ENCODE data around the gene VWA3B.

VWA3B gene

DNA sequence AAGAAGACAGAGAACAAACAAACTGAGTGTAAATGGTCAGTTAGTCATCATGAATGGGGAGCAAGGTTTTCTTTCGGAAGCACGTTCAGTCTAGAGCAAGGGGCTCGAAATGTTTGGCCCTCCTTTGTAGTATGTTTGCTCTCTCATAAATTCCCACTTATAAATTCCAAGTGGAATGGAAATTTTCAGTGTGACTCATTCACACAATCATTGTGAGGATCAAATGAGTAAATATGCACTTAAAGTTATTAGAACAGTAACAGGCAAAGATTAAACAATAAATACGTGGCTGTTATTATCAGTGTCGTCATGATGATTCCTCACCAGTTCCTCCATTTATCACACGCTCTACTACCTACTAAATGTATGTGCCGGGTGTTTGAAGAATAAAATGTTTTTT, 269.8 kb downstream of the VWA3B start:
- H3K9ac ChIP-seq (ENCODE audit: low read length), result no peak overlapping the region
- no peak overlapping the region for H2BK120ac ChIP-seq (ENCODE audit: low read depth, low read length)
- H2BK15ac ChIP-seq (replicated peaks; ENCODE audit: low read depth), result no peak overlapping the region
- H3K4me1 ChIP-seq (ENCODE audit: control insufficient read depth, low read depth, low read length), result peaks cover 17% of the 10 kb centered on the region
- H3K4me3 ChIP-seq (ENCODE audit: low read length), result no peak overlapping the region
- no peak overlapping the region for H3K27ac ChIP-seq (ENCODE audit: low read depth, low read length)
- peak overlapping the region; percentile 54 for H2BK5ac ChIP-seq (ENCODE audit: low read length)
- no peaks in the 10 kb centered on the region for H3K79me1 ChIP-seq (ENCODE audit: low read length)
- H3K23ac ChIP-seq (ENCODE audit: low read length), result no peak overlapping the region
- H4K5ac ChIP-seq (ENCODE audit: low read length), result peak overlapping the region; percentile 47
- no peak for DNase-seq
- H3K4me2 ChIP-seq (ENCODE audit: low read length), result no peak overlapping the region
- H3K4ac ChIP-seq (ENCODE audit: low read depth, low read length), result no peak overlapping the region
- H4K8ac ChIP-seq (ENCODE audit: low read depth, low read length), result no peak overlapping the region
- no peaks in the 10 kb centered on the region for H3K36me3 ChIP-seq (ENCODE audit: control insufficient read depth, insufficient read depth, low read length)
- H3K56ac ChIP-seq (ENCODE audit: low read length), result peak overlapping the region; percentile 2
- H3K27me3 ChIP-seq (ENCODE audit: insufficient read depth, low read length, poor library complexity), result no peaks in the 10 kb centered on the region
- WGBS (ENCODE audit: extremely low coverage, insufficient coverage, low lambda C conversion rate), result no CpG with 5 or more reads among the region's 7 CpGs
- H2AK5ac ChIP-seq (ENCODE audit: low read length), result no peak overlapping the region
- H3K79me2 ChIP-seq (ENCODE audit: control insufficient read depth, insufficient read depth, low read length), result no peaks in the 10 kb centered on the region
- no peak overlapping the region for H3K18ac ChIP-seq (ENCODE audit: low read length)

DNA sequence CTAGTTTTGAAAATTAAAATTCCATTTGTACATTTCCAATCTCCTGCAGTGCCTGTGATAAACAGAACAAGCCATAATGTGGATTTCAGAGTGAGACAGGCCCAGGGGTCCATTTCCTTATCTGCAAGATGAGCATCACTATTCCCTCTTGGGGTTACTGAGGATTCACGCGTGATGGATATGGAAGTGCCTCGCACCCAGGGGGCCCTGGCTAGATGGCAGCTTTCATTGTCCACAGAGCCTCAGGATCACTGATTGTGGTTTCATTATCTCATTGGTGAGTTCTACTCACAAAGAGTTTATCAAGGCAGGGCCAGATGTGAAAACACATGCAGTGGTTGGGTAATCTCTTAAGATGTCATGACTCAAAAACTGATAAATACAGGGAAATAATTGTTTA, 270.9 kb downstream of the VWA3B start:
- Histone ChIP-seq H3K56ac (ENCODE audit: low read length) (no peak overlapping the region), H2BK15ac (replicated peaks; ENCODE audit: low read depth) (no peak overlapping the region), H3K4ac (ENCODE audit: low read depth, low read length) (no peak overlapping the region), H3K27me3 (ENCODE audit: insufficient read depth, low read length, poor library complexity) (no peaks in the 10 kb centered on the region), H2BK5ac (ENCODE audit: low read length) (no peak overlapping the region), H3K36me3 (ENCODE audit: control insufficient read depth, insufficient read depth, low read length) (no peaks in the 10 kb centered on the region), H3K18ac (ENCODE audit: low read length) (no peak overlapping the region), H2BK120ac (ENCODE audit: low read depth, low read length) (no peak overlapping the region), H3K9ac (ENCODE audit: low read length) (no peak overlapping the region), H3K23ac (ENCODE audit: low read length) (no peak overlapping the region), H4K5ac (ENCODE audit: low read length) (no peak overlapping the region), H3K4me3 (ENCODE audit: low read length) (no peak overlapping the region), H3K4me1 (ENCODE audit: control insufficient read depth, low read depth, low read length) (peaks cover 17% of the 10 kb centered on the region), H4K8ac (ENCODE audit: low read depth, low read length) (no peak overlapping the region), H3K4me2 (ENCODE audit: low read length) (no peak overlapping the region), H2AK5ac (ENCODE audit: low read length) (no peak overlapping the region), H3K79me2 (ENCODE audit: control insufficient read depth, insufficient read depth, low read length) (no peaks in the 10 kb centered on the region), H3K27ac (ENCODE audit: low read depth, low read length) (no peak overlapping the region), H3K79me1 (ENCODE audit: low read length) (no peaks in the 10 kb centered on the region)
- no CpG with 5 or more reads among the region's 3 CpGs for WGBS (ENCODE audit: extremely low coverage, insufficient coverage, low lambda C conversion rate)
- peak; percentile 98 for DNase-seq

- Histone ChIP-seq H2BK5ac (ENCODE audit: low read length) (no peak overlapping the region), H4K8ac (ENCODE audit: low read depth, low read length) (no peak overlapping the region), H3K56ac (ENCODE audit: low read length) (no peak overlapping the region), H3K4ac (ENCODE audit: low read depth, low read length) (no peak overlapping the region), H3K18ac (ENCODE audit: low read length) (no peak overlapping the region), H3K27me3 (ENCODE audit: insufficient read depth, low read length, poor library complexity) (no peaks in the 10 kb centered on the region), H3K36me3 (ENCODE audit: control insufficient read depth, insufficient read depth, low read length) (no peaks in the 10 kb centered on the region), H3K79me1 (ENCODE audit: low read length) (no peaks in the 10 kb centered on the region), H4K5ac (ENCODE audit: low read length) (no peak overlapping the region), H3K4me2 (ENCODE audit: low read length) (no peak overlapping the region), H3K23ac (ENCODE audit: low read length) (no peak overlapping the region), H3K4me3 (ENCODE audit: low read length) (no peak overlapping the region), H3K9ac (ENCODE audit: low read length) (no peak overlapping the region), H2BK15ac (replicated peaks; ENCODE audit: low read depth) (no peak overlapping the region), H3K4me1 (ENCODE audit: control insufficient read depth, low read depth, low read length) (peaks cover 17% of the 10 kb centered on the region), H2AK5ac (ENCODE audit: low read length) (no peak overlapping the region), H3K79me2 (ENCODE audit: control insufficient read depth, insufficient read depth, low read length) (no peaks in the 10 kb centered on the region), H3K27ac (ENCODE audit: low read depth, low read length) (no peak overlapping the region), H2BK120ac (ENCODE audit: low read depth, low read length) (no peak overlapping the region)
- no peak for DNase-seq
- WGBS (ENCODE audit: extremely low coverage, insufficient coverage, low lambda C conversion rate), result no CpG with 5 or more reads among the region's 1 CpG
These were observed 273.0 kb downstream of the VWA3B start for GRCh38 chr2:98359986-98360385.
